GM21423 (cell line): ENCODE results near the gene DDT.
"Not testable (repeated sequence)": the region's sequence is repeated elsewhere in the genome, so short reads cannot be mapped to it uniquely, and the experiment has no call there.

Experiments
- ATAC-seq: cut with Tn5 transposase; IDR thresholded peaks from one replicate; pipeline ENCODE4 v1.9.1; 2021; ENCODE audit warnings: mild to moderate bottlenecking, moderate library complexity; ENCODE audit not compliant: unreplicated experiment

Gene DDT

GRCh38 chr22:23989583-23990244, 15.5 kb upstream of the DDT start:
- ATAC-seq = not testable (repeated sequence)

DNA sequence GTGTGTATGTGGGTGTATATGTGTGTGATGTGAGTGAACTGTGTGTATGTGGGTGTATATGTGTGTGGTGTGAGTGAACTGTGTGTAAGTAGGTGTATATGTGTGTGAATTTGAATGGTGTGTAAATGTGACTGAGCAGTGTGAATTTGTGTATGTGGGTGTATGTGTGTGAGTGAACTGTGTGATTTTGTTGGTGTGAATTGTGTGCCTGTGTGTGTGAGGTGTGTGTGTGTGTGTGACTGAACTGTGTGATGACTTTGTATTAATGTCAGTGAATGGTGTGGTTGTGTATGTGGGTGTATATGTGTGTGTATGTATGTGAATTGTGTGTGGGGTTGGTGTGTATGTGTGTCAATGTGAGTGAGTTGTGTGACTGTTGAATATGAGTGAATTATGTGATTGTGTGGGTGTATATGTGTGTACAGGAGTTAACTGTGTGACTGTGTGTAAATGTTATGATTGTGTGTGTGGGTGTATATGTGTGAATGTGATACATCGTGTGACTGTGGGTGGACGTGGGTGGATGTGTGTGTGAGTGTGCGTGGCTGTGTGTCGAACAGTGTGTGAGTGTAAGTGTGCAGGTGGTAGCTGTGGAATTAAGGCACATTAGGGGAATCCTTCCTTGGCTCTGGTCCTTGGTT, 12.4 kb upstream of the DDT start:
- not testable (repeated sequence) for ATAC-seq

DNA sequence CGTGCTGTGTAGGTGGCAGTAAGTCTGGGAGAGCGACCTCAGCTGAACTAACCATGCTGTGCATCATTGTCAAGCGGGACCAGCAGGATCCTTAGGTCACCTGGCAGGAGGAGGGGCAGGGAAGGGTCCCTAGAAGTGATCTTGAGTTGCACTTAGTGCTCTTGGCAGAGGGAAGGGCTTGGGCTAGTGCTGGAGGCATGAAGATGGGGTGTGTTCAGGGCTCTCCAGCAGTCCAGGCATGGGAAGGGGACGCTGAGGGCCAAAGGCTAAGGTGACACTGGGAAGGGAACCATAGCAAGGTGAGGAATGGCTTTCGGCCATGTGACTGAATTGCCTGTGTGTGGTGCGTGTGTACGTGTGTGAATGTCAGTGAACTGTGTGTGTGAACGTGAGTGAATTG, 11.8 kb upstream of the DDT start:
- ATAC-seq = not testable (repeated sequence)

DNA sequence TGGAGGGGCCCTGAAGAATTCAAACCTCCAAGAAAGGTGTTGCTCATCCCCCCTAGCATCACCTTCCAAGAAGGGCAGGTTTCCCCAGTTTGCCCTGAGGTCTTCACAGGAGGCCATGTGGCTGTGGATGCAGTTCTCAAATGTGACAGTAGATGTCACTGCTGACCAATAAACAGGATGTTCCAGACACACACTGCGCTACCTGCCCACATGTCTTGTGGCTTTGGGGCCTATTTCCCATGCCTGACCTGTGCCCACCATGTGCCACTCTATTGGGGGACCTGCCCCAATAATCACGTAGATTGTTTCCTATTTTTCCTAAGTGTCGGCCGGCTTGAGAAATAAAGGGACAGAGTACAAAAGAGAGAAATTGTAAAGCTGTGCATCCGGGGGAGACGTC, 10.2 kb upstream of the DDT start:
- ATAC-seq = no peak

DNA sequence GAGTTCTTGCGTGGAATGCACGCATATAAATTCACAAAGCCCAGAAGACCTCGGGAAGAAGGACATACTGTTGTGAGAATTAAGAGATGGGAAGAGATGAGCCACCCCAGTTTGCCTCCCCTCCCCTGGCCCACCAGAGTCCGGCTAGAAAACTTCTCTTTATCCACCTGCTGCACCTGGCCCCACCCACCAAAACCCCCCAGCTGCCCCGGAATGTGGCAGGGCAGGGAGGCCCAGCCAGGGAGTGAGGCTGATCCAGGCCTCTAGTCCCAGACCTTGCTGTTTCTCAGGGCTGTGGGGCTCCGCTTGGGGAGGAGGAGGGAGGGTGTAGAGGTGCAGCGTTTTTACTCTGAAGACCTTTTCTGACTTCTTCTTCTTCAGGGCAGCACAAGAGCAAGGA, 6.3 kb upstream of the DDT start:
- ATAC-seq = not testable (repeated sequence)

DNA sequence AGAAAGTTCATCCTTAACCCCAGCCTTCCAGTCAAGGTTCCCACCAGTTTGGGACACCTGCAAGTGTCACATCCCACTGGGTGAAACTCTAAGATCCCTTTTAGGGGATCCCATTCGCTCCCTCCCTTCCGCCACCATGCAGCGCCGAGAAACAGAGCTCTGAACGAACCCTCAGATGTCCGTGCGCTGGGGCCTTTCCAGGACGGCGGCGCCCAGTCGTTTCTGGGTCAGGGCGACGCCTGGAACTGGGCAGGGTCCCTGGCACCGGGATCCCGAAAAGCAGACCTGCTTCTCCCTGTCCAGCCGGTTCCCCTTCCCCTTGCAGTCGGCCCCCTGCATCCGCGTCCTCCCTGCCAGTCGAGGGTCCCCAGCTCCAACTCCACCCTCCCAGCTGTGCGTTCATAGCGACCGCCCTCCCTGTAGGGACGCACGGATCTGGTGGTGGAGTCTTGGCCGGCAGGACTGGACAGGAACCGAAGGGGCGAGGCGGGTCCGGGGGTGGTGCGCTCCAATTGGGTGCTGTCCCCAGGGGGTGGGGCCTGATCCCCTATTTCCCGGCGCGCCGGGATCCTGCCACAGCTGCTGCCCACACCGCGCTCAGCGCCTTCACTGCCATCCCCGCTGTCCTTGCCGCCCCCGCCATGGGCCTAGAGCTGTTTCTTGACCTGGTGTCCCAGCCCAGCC, 5.5 kb upstream of the DDT start, which contains the start of gene GSTT2:
GSTT2 (plus strand) TSS at position 578 of the 684 bp plus-strand sequence.
- not testable (repeated sequence) for ATAC-seq

DNA sequence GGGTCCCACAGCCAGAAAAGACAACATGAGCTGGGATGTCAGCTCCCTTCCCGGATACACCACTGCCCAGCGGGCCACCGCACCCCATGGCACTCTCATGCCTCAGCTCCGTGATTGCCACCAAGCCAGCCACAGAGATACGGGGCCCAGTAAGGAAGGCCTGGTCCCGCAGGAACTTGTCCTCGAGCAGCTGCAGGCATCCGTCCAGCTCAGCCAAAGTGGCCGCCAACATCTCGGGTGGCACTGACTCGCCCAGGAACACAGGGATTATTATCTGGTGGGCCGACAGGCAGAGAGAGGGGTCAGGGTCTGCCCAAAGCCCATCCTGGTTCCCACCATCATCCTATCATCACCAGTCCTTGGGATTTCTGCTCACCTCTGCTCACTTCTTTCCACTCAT, 3.1 kb upstream of the DDT start:
- not testable (repeated sequence) for ATAC-seq

GRCh38 chr22:23974836-23975352, 653 bp upstream of the DDT start:
- ATAC-seq = peak; percentile 19

- ATAC-seq = not testable (repeated sequence)
Observed at GRCh38 chr22:23971927-23972326, 2.3 kb downstream of the DDT start.

DNA sequence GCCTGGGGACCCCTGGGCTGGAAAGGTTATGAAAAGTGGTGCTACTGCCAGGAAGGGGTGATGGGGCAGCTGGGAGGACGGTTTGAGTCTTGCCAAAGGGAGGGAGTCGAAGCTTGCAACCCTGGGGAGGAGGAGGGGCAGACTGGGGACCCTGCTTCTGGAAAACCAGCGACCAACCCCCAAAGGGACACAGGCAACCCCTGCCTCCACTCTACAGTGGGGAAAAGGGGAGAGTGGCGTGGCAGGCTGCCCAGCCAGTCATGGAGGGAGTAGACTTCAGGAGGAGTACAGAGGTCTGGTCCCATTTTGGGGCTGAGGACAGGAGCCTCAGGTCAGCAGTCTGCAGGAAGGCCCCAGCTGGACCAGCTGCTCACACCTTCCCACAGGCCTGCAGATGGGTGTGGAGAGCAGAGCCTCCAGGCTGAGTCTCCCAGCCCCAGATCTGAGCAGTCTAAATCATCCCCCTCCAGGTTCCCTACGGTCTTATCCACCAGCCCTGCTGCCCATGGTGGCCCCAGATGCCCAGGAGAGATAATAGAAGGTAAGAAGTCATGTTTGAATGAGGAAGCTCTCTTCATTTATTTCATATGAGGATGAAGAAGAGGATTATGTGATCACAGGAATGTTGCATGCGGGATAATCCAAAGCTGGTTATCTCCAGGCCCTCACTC, 3.3 kb downstream of the DDT start:
- no peak for ATAC-seq

DNA sequence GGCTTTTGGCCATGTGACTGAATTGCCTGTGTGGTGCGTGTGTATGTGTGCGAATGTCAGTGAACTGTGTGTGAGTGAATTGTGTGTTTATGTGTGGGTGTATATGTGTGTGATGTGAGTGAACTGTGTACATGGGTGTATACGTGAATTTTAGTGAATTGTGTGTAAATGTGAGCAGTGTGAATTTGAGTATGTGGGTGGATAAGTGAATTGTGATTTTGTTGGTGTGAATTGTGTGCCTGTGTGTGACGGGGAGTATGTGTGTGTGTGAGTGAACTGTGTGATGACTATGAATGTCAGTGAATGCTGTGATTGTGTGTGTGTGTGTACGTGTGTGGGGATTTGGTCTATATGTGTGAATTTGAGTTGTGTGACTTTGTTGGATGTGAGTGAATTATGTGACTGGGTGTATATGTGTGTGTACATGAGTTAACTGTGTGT, 4.0 kb downstream of the DDT start:
- no peak for ATAC-seq

GRCh38 chr22:23969071-23969470, 5.2 kb downstream of the DDT start:
- ATAC-seq = no peak

GRCh38 chr22:23966568-23966967, 7.7 kb downstream of the DDT start, which contains the start of gene DDTL:
Gene DDTL, plus strand, starts transcription at chr22:23966888. Its CDS starts 27 bp downstream, at chr22:23966915.
- ATAC-seq = peak; percentile 94

GRCh38 chr22:23966094-23966493, 8.1 kb downstream of the DDT start:
- ATAC-seq = not testable (repeated sequence)

- not testable (repeated sequence) for ATAC-seq
Observed at GRCh38 chr22:23961084-23961771, 13.0 kb downstream of the DDT start, which contains the start of gene GSTT2B. Gene GSTT2B, minus strand, starts transcription at chr22:23961195. Its CDS starts 64 bp downstream, at chr22:23961131.

DNA sequence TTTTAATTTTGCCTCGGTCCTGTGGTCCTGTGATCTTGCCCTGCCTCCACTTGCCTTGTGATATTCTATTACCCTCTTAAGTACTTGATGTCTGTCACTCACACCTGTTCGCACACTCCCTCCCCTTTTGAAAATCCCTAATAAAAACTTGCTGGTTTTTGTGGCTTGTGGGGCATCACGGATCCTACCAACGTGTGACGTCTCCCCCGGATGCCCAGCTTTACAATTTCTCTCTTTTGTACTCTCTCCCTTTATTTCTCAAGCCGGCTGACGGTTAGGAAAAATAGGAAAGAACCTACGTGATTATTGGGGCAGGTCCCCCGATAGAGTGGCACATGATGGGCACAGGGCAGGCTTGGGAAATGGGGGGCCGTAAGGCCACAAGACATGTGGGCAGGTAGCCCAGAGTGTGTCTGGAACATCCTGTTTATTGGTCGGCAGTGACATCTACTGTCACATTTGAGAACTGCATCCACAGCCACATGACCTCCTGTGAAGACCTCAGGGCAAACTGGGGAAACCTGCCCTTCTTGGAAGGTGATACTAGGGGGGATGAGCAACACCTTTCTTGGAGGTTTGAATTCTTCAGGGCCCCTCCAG, 17.8 kb downstream of the DDT start:
- ATAC-seq = not testable (repeated sequence)

GRCh38 chr22:23955886-23956285, 18.4 kb downstream of the DDT start:
- ATAC-seq = not testable (repeated sequence)

DNA sequence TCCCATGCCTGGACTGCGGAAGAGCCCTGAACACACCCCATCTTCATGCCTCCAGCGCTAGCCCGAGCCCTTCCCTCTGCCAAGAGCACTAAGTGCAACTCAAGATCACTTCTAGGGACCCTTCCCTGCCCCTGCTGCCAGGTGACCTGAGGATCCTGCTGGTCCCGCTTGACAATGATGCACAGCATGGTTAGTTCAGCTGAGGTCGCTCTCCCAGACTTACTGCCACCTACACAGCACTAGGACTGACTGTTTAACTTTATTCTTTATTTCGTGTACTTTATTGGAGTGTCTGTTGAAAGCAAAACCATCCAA, 19.3 kb downstream of the DDT start:
- not testable (repeated sequence) for ATAC-seq

- ATAC-seq = not testable (repeated sequence)
Observed at GRCh38 chr22:23954193-23954990, 19.8 kb downstream of the DDT start.
